PFSK-1 (cell line): ENCODE results near the gene NKIRAS2.

Experiments
- FOXP2 ChIP-seq: optimal IDR thresholded peaks from 2 replicates; pipeline ENCODE3; 2011; ENCODE audit warnings: borderline replicate concordance, control low read depth, inconsistent platforms; ENCODE audit not compliant: insufficient read depth; ENCODE audit errors: extremely low read length, extremely low read depth
- POLR2AphosphoS5 ChIP-seq: IDR thresholded peaks from 2 replicates; pipeline ENCODE4 v1.6.1; 2012; ENCODE audit warnings: low read depth, mild to moderate bottlenecking, control low read depth, low read length, moderate library complexity
- SIN3A ChIP-seq: IDR thresholded peaks from 2 replicates; pipeline ENCODE4 v1.6.1; 2012; ENCODE audit warnings: mild to moderate bottlenecking, low read length, moderate library complexity, borderline replicate concordance; ENCODE audit not compliant: insufficient read depth
- TAF1 ChIP-seq: IDR thresholded peaks from 2 replicates; pipeline ENCODE4 v1.6.1; 2012; ENCODE audit warnings: low read length, control low read depth, borderline replicate concordance; ENCODE audit not compliant: insufficient read depth
- TF ChIP-seq, protein P1 (sequence below), 2 experiments: IDR thresholded peaks; 2 replicates each; pipeline versions ENCODE4 v1.6.1 to v1.8.0; 2011 to 2012; ENCODE audit warnings: low read depth in 2 of 2, low read length in 2 of 2, control low read depth in 1 of 2, inconsistent platforms in 1 of 2, mild to moderate bottlenecking in 1 of 2, moderate library complexity in 1 of 2; ENCODE audit not compliant: insufficient read depth in 1 of 2

The NKIRAS2 gene

DNA sequence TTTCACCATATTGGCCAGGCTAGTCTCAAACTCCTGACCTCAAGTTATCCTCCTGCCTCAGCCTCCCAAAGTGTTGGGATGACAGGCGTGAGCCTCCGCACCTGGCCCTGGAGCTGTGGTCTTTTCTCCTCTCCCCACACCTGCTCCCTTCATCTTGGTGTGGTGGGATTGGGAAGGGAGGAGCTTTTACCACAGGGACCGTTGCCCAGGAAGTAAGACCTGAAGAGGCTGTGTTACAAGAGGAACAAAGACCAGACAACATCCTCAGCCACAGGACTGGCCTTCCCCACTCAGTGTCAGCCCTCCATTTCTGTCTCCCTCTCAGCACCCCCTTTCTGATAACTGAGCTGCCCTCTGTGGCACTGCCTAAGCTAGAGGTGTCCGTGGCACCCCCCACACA, 39.9 kb downstream of the NKIRAS2 start:
- TF ChIP-seq, protein P1, sequence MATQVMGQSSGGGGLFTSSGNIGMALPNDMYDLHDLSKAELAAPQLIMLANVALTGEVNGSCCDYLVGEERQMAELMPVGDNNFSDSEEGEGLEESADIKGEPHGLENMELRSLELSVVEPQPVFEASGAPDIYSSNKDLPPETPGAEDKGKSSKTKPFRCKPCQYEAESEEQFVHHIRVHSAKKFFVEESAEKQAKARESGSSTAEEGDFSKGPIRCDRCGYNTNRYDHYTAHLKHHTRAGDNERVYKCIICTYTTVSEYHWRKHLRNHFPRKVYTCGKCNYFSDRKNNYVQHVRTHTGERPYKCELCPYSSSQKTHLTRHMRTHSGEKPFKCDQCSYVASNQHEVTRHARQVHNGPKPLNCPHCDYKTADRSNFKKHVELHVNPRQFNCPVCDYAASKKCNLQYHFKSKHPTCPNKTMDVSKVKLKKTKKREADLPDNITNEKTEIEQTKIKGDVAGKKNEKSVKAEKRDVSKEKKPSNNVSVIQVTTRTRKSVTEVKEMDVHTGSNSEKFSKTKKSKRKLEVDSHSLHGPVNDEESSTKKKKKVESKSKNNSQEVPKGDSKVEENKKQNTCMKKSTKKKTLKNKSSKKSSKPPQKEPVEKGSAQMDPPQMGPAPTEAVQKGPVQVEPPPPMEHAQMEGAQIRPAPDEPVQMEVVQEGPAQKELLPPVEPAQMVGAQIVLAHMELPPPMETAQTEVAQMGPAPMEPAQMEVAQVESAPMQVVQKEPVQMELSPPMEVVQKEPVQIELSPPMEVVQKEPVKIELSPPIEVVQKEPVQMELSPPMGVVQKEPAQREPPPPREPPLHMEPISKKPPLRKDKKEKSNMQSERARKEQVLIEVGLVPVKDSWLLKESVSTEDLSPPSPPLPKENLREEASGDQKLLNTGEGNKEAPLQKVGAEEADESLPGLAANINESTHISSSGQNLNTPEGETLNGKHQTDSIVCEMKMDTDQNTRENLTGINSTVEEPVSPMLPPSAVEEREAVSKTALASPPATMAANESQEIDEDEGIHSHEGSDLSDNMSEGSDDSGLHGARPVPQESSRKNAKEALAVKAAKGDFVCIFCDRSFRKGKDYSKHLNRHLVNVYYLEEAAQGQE (IDR thresholded peaks at IDR 0.05; ENCODE audit: insufficient read depth in 1 of 2, low read depth in 2 of 2, low read length in 2 of 2), result no peak
- TF ChIP-seq TAF1 (no peak), FOXP2 (no peak), POLR2AphosphoS5 (no peak), SIN3A (no peak)

GRCh38 chr17:42060231-42060630, 40.3 kb downstream of the NKIRAS2 start:
- TF ChIP-seq TAF1 (no peak), SIN3A (no peak), POLR2AphosphoS5 (no peak), FOXP2 (no peak)
- TF ChIP-seq, protein P1 (IDR thresholded peaks at IDR 0.05; ENCODE audit: insufficient read depth in 1 of 2, low read depth in 2 of 2, low read length in 2 of 2), result no peak

GRCh38 chr17:42061646-42062487, 42.0 kb downstream of the NKIRAS2 start:
- TF ChIP-seq, protein P1 (IDR thresholded peaks at IDR 0.05; ENCODE audit: insufficient read depth in 1 of 2, low read depth in 2 of 2, low read length in 2 of 2), result no peak
- no peak for TF ChIP-seq POLR2AphosphoS5
- TF ChIP-seq SIN3A, result no peak
- TF ChIP-seq TAF1, result no peak
- TF ChIP-seq FOXP2, result no peak

DNA sequence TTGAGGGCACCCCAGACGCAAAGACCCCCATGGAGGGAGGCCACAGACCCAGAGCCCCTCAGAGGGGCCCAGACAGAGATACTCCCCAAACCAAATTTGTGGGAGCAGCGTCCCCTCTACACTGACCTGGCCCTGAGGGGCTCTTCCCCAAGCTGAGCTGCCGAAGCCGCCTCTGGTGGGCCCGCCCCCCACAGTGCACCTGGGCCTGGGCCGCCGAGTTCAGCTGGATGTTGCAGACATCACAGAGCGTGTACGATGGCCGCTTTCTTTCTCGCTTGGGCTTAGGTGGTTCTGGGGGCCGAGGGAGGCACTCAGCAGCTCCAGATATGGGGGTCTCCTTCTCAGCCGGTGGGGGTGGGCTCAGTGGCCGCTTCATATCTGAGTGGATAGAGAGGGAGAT, 42.8 kb downstream of the NKIRAS2 start:
- no peak for TF ChIP-seq POLR2AphosphoS5
- TF ChIP-seq, protein P1 (IDR thresholded peaks at IDR 0.05; ENCODE audit: insufficient read depth in 1 of 2, low read depth in 2 of 2, low read length in 2 of 2), result no peak
- TF ChIP-seq TAF1, result no peak
- no peak for TF ChIP-seq FOXP2
- no peak for TF ChIP-seq SIN3A
